GM15510 (cell line): ENCODE data around the gene PRKG1.

Experiments used
- POLR2A ChIP-seq: IDR thresholded peaks from 3 replicates; pipeline ENCODE4 v1.6.1; 2011; ENCODE audit warnings: borderline replicate concordance; ENCODE audit not compliant: insufficient read length; ENCODE audit errors: extremely low read depth

PRKG1 gene

GRCh38 chr10:51950996-51951555 is 876.8 kb downstream of the PRKG1 start:
- TF ChIP-seq POLR2A: no peak

GRCh38 chr10:51951601-51952000 is 877.3 kb downstream of the PRKG1 start:
- no peak for TF ChIP-seq POLR2A

- no peak for TF ChIP-seq POLR2A
Observed at GRCh38 chr10:51952056-51952455, 877.8 kb downstream of the PRKG1 start.

- no peak for TF ChIP-seq POLR2A
Observed at GRCh38 chr10:51955696-51956095, 881.4 kb downstream of the PRKG1 start.

GRCh38 chr10:51956822-51957221 is 882.5 kb downstream of the PRKG1 start:
- no peak for TF ChIP-seq POLR2A

GRCh38 chr10:51960494-51960895 is 886.2 kb downstream of the PRKG1 start:
- no peak for TF ChIP-seq POLR2A

GRCh38 chr10:51961401-51961800 is 887.1 kb downstream of the PRKG1 start:
- no peak for TF ChIP-seq POLR2A

GRCh38 chr10:51964630-51965029 is 890.3 kb downstream of the PRKG1 start:
- TF ChIP-seq POLR2A: no peak

- TF ChIP-seq POLR2A: no peak
Observed at GRCh38 chr10:51965451-51965850, 891.2 kb downstream of the PRKG1 start.

- TF ChIP-seq POLR2A: no peak
Observed at GRCh38 chr10:51972733-51973346, 898.6 kb downstream of the PRKG1 start.

GRCh38 chr10:51980752-51981151 is 906.5 kb downstream of the PRKG1 start:
- TF ChIP-seq POLR2A: no peak

GRCh38 chr10:51981731-51982130 is 907.4 kb downstream of the PRKG1 start:
- no peak for TF ChIP-seq POLR2A

- no peak for TF ChIP-seq POLR2A
Observed at GRCh38 chr10:51983481-51983880, 909.2 kb downstream of the PRKG1 start.

GRCh38 chr10:51985336-51985735 is 911.0 kb downstream of the PRKG1 start:
- TF ChIP-seq POLR2A: no peak

- TF ChIP-seq POLR2A: no peak
Observed at GRCh38 chr10:51986516-51986915, 912.2 kb downstream of the PRKG1 start.

- TF ChIP-seq POLR2A: no peak
Observed at GRCh38 chr10:51993475-51993874, 919.2 kb downstream of the PRKG1 start.
